Measurements from ENCODE around the gene POLD4.
A peak's percentile ranks its signal among the peaks of the same experiment; 100 is the strongest.
"Not testable (repeated sequence)": the region's sequence is repeated elsewhere in the genome, so short reads cannot be mapped to it uniquely, and the experiment has no call there.

Gene POLD4

DNA sequence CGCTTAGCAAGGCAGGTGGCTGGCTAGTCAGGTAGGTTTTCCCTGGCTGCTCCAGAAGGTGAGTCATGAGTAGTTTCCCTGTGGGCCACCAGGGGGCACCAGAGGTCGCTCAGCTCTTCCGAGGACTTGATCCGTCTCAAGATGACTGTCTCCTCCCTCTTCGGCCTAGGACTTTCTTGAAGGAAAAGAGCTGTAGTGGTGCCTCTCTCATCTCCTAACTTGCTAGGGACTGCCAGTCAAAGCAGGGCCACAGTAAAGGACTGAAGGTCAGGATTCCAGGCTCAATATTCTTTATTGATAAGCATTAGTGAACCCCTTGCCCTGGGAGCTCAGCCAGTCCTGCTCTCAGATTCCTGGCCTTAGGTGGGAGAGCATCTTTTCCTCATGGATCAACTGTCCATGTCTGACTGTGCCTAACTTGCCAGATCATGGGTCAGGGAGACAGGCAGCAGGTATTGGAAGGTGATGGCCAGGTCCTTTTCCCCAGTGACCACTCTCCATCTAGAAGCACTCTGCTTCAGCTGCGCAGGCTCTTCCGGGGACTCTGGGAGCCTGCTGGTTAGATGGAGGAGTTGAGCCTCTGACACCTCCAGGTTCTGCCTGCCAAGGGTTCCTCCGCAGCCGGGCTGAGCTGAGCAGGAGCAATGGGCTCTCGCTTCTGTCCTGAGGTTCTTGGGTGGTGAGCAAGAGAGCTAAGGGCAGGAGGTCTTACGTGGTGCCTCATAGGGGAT lies 1.9 kb downstream of the POLD4 start:
- peak; percentile 33 to 53 for DNase-seq

DNA sequence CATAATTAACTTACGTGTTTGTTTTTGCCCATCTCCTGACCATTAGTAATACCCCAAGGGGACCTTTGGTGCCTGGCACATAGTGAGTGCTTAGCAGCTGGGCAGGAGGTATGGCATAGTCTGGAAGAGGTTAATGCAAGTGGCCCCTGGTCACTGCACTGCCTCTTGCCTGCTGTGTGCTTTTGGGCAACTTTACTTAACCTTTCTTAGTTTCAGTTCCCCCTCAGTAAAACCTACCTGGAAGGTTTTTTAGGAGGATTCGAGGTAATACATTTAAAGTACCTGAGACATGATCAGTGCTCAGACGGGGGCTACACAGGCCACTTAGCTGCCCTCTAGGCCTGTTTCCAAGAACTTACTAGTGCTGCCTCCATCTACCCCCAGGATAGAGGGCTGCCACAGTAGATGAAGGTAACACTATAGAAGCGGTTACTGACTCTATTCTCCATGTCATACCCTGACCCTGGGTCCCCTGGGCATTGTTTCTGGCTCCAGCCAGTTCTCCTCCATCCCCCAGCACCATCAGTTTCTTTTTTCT lies 3.3 kb downstream of the POLD4 start:
- no peak for DNase-seq

DNA sequence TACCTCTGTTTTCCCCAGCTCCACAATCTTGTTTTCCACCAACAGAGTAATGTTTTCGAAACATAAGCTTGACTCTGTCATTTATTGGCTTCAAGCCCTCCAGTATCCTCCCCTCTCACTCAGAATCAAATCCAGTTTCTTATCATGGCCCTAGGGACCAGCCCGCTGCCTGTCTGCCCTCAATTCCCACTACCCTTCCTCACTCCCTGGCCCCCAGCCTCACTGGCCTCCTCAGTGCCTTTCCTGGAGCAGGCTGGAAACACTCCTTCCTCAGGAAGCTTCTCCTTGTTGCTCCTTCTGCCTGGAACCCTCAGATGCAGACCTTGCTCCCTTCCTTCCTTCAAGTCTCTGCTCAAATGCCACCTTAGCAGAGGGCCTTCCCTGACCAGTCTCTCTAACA lies 3.9 kb downstream of the POLD4 start:
- no peak for DNase-seq

DNA sequence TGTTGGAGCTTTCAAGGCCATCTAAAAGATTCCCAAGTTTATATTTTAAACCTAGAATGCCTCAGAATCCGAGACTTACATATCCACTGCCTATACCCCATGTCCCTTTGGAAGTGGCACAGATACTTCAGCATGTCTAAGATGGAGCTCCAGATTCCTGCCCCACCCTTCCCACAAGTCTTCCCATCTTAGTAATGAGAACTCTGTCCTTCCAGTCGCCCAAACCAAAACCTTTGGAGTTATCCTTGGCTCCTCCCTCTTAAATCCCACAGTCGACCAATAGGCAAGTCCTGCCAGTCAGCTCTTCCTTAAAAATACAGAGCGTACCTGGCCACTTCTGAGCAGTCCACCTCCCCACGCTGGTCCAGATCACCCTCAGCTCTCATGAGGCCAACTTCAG lies 4.3 kb downstream of the POLD4 start:
- DNase-seq, result no peak

DNA sequence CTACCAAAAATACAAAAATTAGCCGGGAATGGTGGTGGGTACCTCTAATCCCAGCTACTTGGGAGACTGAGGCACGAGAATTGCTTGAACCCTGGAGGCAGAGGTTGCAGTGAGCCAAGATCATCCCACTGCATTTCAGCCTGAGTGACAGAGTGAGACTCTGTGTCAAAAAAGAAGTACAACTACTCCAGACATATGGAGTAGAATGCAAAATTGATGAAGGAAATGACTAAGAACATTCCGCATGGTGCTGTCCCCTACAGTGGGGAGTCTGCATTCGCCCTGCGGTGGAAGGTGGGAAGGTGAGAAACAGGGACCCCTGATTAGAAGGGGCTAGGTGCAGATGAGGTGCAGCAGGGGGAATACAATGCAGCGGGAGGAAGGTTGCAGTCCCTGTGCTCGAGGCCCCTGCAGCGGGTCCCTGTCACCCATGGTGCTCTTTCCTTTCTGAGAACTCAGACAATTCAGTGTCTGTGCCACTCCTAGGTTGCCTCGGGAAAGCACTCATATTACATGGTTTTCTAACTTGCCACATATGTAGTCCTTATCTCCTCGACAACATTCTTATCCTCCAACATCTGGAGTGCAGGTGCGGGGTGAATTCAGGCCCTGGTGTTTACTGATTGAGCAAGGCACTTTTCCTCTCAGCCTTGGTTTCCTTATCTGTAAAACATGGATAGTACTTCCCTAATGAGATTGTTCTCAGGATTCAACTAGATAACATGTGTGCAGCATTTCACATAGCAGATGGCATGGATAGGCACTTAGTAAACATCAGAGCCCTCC lies 5.2 kb downstream of the POLD4 start:
- no peak for DNase-seq

DNA sequence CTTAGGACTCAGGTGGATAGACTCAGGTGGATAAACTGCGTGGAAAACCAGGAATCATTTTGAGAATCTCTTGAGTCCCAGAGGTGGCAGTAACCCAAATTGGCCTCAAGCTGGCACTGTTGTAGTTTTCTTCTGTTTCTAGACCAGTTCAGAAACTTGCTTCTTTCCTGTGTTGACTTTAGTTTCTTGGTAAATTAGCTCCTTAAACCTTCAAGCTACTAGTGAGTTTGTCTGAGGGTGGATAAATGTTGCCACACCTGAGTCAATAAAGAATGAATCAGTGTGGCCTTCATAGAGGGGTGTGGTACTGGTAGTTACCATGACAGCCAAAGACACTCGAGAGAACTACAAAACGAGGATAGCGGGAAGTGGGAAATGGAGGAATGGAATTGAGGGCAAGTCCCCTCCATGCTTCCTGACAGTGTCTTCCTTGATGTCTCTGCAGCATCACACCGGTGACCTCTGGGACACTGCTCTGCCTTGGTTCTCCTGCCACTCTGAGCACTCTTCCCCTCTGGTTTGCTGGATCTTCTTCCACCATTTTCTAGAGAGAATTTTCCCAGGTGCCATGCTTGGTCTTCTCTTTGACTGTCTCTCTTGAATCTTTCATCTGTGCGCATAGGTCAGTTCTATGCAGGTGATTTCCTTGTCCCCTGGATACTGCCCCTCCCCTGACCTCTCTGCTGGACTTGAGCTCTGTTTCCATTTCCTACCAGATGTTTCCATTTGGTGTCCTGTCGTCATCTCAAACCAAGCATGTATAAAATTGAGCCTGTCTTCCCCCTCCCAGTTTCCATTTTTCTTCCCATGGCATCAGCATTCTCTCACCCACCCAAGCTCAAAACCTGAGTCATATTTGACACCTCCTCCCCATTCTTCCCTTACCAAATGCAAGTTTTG lies 7.2 kb downstream of the POLD4 start:
- DNase-seq, result peak in 1 of 2 experiments; percentile 18

DNA sequence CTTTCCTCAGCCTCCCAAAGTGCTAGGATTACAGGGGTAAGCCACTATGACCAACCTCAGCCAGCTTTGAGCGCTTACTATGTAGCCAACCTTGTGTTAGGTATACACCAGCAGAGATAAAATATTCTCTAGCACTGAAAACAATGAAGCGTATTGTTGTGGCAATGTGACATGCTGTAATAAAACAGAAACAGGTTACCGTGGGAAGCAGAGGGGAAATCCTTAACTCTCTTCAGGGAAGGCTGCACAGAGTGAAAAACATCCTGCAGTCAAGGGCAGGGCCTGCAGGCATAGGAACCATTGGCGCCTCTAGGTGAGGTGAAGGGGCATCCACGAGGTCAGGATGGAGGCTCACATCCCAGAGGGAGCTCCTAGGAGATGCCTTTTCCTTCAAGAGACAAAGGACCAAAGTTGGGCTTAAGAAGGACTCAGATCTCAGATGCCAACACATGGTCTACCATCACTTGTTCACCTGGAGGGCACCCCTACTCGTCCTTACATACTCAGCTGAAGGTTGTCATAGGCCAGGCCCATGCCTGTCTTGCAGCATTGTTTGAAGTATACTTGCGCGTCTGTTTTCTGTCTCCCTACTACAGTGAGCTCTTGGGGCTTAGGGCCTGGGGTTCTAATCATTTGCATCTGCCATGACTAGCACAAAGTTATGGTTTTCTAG lies 8.0 kb downstream of the POLD4 start:
- DNase-seq, result no peak

DNA sequence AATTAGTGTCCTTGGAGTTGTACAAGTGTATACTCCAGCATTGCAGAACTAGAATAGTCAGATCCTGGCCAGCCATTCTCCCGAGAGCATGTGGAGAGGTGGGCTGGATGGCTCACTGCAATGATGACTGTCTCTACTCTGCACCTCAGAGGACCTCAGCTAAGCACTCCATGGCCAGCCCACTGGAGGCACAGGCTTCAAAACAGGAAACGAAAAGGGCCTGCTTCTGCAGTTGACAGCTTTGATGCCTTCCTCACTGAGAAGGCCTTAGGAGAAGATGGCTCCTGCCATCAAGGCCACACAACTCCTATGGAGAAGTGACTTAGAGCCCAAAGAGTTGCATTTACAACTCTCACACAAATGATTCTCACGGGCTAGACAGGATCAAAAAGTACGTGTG lies 9.1 kb downstream of the POLD4 start:
- no peak for DNase-seq

DNA sequence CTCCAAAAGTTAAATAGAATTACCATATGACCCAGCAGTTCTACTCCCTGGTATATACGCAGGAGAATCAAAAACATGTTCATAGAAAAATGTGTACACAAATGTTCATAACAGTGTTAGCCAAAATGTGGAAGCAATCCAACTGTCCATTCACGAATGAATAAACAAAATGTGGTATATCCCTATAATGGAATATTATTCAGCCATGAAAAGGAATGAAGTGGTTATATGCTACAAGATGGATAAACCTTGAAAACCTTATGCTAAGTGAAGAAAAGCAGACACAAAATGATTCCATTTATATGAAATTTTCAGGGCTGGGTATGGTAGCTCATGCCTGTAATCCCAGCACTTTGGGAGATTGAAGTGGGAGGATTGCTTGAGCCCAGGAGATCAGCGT lies 16.1 kb downstream of the POLD4 start:
- no peak for DNase-seq

DNA sequence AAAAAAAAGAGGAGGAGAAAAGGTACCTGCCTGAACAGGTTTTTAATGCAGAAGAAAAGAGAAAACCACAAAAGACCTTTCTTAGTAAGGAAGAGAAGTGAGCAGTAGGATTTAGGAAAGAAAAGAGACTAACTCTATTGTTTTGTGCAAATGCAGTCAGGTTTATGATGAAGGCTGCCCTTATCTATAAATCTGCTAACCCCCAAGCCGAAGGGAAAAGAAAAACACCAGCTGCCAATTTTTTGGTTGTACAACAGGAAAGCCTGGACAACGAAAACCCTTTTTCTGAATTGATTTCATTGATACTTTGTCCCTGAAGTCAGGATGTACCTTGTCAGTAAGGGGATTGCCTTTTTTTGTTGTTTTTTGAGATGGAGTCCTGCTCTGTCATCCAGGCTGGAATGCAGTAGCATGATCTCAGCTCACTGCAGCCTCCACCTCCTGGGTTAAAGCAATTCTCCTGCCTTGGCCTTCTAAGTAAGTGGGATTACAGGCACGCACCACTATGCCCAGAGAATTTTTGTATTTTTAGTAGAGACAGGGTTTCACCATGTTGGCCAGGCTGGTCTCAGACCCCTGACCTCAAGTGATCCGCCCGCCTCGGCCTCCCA lies 21.2 kb downstream of the POLD4 start:
- no peak for DNase-seq

DNA sequence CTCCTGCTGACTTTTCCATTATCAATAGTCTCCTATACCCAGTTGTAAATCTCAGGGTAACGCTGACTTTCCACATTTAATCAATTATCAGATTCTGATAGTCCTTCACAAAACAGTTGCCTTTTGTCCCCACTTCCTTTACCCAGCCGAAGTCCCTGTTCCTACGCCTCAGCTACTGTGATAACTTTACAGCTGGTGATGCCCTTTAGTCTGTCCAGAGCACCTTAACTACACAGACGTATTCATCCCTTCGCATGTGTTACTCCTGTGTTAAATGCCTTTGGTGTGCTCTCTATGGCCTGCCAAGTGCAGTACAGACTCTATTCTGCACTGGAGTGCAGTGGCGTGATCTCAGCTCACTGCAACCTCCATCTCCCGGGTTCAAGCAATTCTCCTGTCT lies 29.8 kb downstream of the POLD4 start:
- no peak for DNase-seq

DNA sequence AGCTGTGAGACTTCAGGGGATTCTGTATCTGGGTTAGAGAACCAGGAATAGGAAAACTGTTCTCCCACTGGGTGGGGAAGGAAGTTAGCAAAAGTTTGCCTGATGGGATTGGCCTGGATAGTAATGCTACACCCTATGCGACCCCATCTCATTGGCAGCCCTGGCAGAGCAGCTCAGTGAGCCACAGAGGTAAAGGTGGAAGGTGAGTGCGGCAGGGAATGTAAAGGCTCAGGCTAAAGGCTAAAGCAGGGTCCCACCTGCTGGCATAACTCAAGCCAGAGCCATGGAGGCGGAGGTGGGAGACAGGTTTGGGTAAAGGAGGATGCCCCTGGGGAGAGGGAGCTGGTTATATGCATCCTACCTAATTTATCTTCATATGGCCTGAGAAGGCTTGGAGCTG lies 31.3 kb downstream of the POLD4 start:
- no peak for DNase-seq

DNA sequence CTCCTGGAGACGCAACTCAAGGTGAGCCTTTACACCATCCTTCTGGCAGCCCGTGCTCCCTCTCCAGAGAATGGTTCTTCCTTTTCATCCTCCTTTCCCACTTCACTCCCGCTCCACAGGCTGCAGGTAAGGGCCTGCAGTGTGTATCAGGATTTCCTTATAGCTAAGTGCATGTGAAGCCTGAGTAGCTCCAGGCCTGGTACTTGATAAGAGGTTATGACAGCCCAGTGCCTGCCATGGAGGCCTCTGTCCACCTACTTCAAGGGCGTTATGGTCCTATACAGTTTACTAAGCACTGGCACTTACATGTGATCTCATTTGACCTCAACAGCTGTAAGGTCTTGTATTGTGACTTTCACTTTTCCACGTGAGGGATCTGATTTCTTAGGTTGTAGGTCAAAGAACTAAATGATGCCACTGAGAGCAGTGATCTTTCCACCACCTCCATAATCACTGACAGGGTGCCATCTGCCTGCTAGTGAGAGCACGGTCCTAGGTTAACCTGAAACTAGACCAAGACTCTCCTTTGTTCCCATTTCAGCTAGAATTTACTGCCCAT lies 32.0 kb downstream of the POLD4 start:
- DNase-seq, result no peak

DNA sequence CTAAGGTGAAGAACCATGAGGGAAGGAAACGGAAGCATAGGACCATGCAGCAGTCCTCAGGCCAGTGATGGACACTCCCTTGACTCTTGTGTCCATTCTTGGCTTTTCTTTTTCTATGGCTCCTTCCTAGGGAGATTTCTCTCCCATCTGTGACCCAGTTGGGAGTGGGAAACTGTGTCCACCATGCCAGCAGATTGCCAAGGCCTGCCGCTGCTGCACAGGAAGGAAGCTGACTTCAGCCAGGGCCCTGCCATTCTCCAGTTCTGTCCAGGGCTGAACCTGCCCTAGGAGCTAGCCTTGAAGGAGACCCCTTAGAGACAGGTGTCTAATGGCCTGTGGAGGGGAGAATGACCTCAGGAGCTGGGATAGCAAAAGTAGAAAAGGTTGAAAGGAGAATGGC lies 32.7 kb downstream of the POLD4 start:
- no peak for DNase-seq

DNA sequence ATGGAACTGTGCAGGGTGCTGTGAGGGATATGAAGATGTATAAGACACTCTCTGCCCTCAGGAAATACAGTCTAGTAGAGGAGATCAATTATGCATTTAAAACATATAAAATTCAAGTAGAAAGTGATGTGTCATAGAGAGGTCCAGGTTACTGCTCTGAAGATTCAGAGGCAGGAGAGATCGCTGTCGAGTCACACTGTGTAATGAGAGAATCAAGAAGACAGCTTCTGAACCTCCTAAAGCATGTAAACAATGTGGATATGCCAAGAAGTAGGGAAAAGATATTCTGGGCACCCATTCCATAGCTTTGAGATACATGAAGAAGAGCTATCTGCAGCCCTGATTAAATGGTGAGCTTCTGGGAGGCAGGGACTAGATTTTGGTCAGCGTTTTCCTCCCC lies 33.3 kb downstream of the POLD4 start:
- DNase-seq, result no peak

DNA sequence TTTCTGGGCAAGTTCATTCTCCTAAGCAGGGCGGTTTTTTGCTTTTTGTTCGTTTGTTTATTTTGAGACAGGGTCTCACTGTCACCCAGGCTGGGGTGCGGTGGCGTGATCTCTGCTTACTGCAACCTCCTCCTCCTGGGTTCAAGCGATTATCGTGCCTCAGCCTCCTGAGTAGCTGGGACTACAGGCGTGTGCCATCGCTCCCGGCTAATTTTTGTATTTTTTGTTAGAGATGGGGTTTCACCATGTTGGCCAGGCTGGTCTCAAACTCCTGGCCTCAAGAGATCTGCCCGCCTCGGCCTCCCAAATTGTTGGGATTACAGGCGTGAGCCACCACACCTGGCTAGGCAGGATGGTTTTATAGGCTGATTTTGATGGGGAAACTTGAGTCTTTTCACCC lies 34.5 kb downstream of the POLD4 start:
- not testable (repeated sequence) for DNase-seq

DNA sequence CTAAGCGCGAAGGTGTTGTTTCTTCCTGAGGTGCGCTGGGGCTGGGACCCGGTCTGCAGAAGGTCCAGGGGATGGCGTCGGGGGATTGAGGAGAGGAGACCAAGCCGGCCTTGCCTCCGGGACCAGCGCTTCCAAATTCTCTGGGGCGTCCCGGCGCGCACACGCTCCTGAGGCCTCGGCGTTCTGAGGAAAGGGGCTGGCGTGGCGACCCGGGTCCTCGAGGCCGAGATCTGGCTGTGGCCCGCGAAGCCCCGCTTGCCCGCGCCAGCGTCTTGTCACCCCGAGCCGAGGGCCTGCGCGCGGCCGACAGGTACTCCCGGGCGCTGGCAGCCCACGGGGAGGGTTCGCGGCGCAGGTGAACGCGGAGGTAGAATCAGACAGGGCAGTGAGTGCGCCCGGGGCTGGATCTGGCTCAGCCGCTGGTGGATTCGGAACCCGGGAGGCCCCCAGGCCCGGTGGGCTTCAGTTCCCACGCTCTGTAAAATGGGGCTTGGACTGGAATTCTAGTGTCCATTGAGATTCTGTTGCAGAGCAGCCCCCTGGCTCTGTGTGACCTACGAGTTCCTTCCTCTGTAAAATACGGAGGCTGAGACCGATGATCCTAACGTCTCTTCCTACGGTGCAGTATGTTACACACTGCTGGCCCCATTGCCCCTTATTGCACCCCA lies 35.3 kb downstream of the POLD4 start:
- DNase-seq, result peak in 1 of 2 experiments; percentile 36

DNA sequence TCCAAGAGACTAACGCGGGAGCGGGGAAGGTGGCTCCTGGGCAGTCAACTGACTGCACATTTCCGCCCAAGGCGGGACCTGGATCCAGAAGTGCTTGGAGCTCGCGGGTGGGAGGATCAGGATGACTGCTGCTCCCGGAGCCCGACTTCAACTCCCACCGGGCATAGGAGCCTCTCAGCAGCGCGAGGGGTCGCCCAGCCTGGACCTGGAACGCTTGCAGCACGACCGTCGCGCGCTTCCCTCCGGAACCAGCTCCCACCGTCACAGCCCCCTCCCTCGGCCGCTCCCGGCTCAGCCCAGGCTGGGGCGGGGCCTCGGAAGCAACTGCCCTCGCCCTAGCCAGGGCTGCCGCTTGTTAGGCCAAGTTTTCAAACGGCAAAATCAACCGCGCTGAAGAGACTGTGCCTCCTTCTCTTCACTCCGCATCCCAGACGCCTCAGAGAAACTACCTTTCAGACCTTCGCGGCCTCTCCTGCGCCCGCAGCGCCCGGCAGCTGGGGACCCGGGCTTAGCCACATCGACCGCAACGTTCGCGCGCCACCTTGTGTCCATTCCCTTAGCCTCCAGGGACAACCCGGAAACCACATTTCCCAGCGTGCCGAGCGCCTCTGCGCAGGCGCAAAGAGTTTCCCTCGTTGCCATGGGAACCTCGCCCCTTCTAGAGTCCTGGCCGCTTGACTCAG lies 36.0 kb downstream of the POLD4 start:
- peak; percentile 95 to 97 for DNase-seq

DNA sequence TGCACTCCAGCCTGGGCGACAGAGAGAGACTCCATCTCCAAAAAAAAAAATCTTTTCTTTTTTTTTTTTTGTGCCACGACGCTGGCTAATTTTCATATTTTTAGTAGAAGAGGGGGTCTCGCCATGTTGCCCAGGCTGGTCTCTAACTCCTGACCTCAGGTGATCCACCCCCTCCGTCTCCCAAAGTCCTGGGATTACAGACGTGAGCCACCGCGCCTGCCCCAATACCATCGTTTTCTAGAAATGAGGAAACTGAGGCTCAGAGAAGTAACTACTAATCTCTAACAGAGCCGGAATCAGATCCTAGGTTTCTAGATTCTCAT lies 36.5 kb downstream of the POLD4 start:
- DNase-seq, result no peak

DNA sequence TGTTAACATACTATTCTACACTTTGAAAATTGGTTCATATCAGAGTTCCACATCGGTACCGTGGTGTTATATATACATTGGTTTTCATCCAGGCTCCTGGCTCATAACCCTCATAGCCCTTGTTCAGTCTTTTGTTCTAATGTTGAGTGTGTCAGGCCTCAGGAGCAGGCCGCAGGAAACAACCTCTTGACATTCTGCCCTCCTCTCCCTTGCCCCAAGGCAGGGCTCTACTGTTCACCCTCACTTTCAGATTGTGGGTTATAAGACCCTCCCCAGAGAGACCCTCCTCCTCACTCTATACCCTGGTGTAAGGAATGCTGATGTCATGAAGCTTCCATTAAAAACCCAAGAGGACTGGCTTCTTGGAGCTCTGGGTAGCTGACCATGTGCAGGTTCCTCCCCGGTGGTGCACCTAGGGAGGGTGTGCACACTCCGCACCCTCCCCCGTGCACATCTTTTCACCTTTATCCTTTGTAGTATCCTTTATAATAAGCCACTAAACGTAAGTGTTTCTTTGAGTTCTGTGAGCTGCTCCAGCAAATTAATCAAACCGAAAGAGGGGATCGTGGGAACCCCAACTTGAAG lies 37.9 kb downstream of the POLD4 start:
- no peak for DNase-seq

Measured in NCI-H2081 (cell line).